Osteoblast (primary cell): ENCODE measurements around the gene HTD2. TPM values are rescaled to one million over a fixed set of nuclear protein-coding genes. Genes with fewer than 3 reads are reported as not detected.
A peak's percentile ranks its signal among the peaks of the same experiment; 100 is the strongest.

ENCODE experiments used
- DNase-seq: peaks from one replicate; pipeline ENCODE4 v3.0.0; 2011; ENCODE audit warnings: low spot score, mixed read lengths; ENCODE audit not compliant: insufficient read length; ENCODE audit errors: missing footprints
- H2AFZ ChIP-seq: 2 replicates; pipeline ENCODE4 v1.6.0; 2011; ENCODE audit warnings: mild to moderate bottlenecking, low read length
- H3K27ac ChIP-seq: 2 replicates; pipeline ENCODE4 v1.5.1; 2011; ENCODE audit warnings: mild to moderate bottlenecking, low read depth, low read length, moderate library complexity
- H3K27me3 ChIP-seq: 2 replicates; pipeline ENCODE4 v1.6.0; 2012; ENCODE audit warnings: mild to moderate bottlenecking, control low read depth, inconsistent platforms, low read length, moderate library complexity; ENCODE audit not compliant: insufficient read depth
- H3K36me3 ChIP-seq: 2 replicates; pipeline ENCODE4 v1.5.1; 2011; ENCODE audit warnings: mild to moderate bottlenecking, low read length, control low read depth, moderate library complexity; ENCODE audit not compliant: insufficient read depth
- H3K4me1 ChIP-seq: 2 replicates; pipeline ENCODE4 v1.5.1; 2011; ENCODE audit warnings: mild to moderate bottlenecking, low read length, control low read depth, moderate library complexity; ENCODE audit not compliant: insufficient read depth
- H3K4me2 ChIP-seq: 2 replicates; pipeline ENCODE4 v1.6.0; 2011; ENCODE audit warnings: mild to moderate bottlenecking, low read length; ENCODE audit not compliant: insufficient read depth
- H3K4me3 ChIP-seq: fragments of 200-600 bp; sonication (generic); 3 replicates; pipeline ENCODE4 v1.5.1; 2012; ENCODE audit warnings: mild to moderate bottlenecking, low read length, inconsistent platforms; ENCODE audit not compliant: insufficient read depth
- H3K79me2 ChIP-seq: 2 replicates; pipeline ENCODE4 v1.6.0; 2012; ENCODE audit warnings: mild to moderate bottlenecking, low read length, control low read depth, inconsistent platforms; ENCODE audit not compliant: insufficient read depth
- H3K9me3 ChIP-seq: 2 replicates; pipeline ENCODE4 v1.5.1; 2011; ENCODE audit warnings: low read depth, low read length, control low read depth
- H4K20me1 ChIP-seq: 2 replicates; pipeline ENCODE4 v1.6.0; 2012; ENCODE audit warnings: mild to moderate bottlenecking, low read length, control low read depth; ENCODE audit not compliant: insufficient read depth
- total RNA-seq: library from RNA; depleted of rRNA; stranded (reverse); fragments of >200 nt; gene quantifications from 2 replicates; pipeline ENCODE4 v1.2.3, GENCODE V29; 2012
- TF ChIP-seq, protein P1 (sequence below): IDR thresholded peaks from 2 replicates; pipeline ENCODE4 v1.5.1; 2011; ENCODE audit warnings: mild to moderate bottlenecking, low read depth, low read length, moderate library complexity; ENCODE audit errors: extremely low read depth

HTD2 gene
- total RNA-seq, 1 donor, result 6.2 TPM

DNA sequence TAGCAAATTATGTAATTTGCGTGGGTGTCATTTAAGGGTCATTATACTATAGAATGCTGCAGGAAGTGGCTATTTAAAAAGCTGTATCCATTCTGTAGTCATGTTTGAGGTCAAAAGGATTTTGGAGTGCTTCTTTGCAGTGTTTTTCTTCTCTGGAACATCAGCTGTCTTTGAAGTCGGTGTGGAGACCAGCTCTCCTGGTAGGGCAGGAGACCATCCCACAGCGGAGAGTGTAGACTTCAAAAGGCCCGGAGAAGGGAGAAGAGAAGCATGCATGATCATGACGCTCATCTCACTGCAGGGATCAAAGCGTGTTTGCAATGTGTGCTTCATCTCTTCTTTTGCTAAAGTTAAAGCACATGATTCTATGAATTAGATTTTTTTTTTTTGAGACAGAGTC lies 46.3 kb downstream of the HTD2 start:
- Histone ChIP-seq H3K4me3 (no peak overlapping the region), H3K27me3 (no peaks in the 10 kb centered on the region), H3K36me3 (peaks cover 2% of the 10 kb centered on the region), H4K20me1 (peaks cover 27% of the 10 kb centered on the region), H3K4me2 (no peak overlapping the region), H3K79me2 (peaks cover 75% of the 10 kb centered on the region), H3K27ac (no peak overlapping the region), H3K9me3 (no peaks in the 10 kb centered on the region), H3K4me1 (peaks cover 20% of the 10 kb centered on the region), H2AFZ (no peak overlapping the region)
- no peak for DNase-seq
- TF ChIP-seq, protein P1, sequence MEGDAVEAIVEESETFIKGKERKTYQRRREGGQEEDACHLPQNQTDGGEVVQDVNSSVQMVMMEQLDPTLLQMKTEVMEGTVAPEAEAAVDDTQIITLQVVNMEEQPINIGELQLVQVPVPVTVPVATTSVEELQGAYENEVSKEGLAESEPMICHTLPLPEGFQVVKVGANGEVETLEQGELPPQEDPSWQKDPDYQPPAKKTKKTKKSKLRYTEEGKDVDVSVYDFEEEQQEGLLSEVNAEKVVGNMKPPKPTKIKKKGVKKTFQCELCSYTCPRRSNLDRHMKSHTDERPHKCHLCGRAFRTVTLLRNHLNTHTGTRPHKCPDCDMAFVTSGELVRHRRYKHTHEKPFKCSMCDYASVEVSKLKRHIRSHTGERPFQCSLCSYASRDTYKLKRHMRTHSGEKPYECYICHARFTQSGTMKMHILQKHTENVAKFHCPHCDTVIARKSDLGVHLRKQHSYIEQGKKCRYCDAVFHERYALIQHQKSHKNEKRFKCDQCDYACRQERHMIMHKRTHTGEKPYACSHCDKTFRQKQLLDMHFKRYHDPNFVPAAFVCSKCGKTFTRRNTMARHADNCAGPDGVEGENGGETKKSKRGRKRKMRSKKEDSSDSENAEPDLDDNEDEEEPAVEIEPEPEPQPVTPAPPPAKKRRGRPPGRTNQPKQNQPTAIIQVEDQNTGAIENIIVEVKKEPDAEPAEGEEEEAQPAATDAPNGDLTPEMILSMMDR, result no peak

DNA sequence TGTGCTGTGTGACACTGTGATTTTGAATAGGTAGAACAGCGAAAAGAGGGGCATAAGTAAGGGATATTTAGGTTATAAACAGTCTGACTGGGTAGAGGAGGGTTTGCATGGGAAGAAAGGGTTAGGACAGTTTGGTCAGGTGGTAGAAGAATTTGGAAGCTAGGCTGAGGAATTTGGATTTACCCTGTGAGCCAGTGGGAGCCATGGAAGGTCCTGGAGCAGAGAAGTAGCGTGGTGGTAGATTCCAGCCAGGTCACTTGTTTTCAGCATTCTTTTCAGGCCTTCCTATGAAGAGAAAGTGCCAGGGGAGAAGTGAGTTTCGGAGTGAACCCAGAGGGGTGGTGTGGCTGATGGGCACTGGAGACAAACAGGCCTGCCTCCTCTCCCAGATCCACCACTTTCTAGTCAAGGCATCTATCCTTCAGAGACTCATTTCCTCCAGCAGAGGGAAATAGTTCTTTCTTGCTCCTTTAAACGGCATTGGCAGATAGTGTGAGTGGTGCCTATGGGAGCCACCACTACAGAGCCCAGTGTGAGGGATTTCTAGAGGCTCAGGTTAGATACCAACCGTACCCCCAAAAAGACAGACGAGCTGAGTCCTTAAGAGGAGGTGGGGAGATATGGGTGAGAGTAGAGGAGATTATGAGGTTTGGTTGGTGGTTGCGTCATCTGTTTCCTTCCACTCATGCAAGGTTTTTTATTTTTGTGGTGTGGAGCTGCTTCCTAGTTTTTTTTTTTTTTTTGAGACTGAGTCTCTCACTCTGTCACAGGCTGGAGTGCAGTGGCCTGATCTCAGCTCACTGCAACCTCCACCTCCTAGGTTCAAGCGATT lies 47.6 kb downstream of the HTD2 start:
- peak overlapping the region; percentile 39 for H2AFZ ChIP-seq
- no peak overlapping the region for H3K4me3 ChIP-seq
- H3K4me2 ChIP-seq, result no peak overlapping the region
- peaks cover 75% of the 10 kb centered on the region for H3K79me2 ChIP-seq
- no peak for DNase-seq
- H3K36me3 ChIP-seq, result no peaks in the 10 kb centered on the region
- H3K27me3 ChIP-seq, result no peaks in the 10 kb centered on the region
- H3K9me3 ChIP-seq, result no peaks in the 10 kb centered on the region
- no peak overlapping the region for H3K27ac ChIP-seq
- TF ChIP-seq, protein P1, result no peak
- H4K20me1 ChIP-seq, result peaks cover 31% of the 10 kb centered on the region
- peaks cover 20% of the 10 kb centered on the region for H3K4me1 ChIP-seq

DNA sequence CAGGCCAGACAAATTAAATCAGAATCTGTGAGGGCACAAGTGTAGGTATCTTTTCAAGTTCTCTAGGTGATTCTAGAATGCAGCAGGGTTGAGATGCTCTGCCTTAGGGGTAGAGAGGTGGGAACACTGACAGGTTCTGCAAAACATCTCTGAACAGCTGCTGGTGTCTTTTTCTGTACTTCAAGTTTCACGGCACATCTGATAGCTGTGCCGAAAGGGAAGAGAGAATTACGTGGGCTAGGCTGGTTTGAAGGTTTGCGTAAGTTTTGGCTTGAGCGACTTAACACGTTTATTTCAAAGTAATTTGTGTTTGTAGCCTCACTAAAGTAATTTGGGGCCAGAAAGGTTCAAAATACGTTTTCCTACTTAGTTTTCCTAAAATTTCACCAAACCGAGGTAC lies 48.9 kb downstream of the HTD2 start:
- TF ChIP-seq, protein P1, result no peak
- DNase-seq, result no peak
- Histone ChIP-seq H3K4me1 (peaks cover 17% of the 10 kb centered on the region), H3K27ac (no peak overlapping the region), H3K36me3 (no peaks in the 10 kb centered on the region), H4K20me1 (peaks cover 34% of the 10 kb centered on the region), H3K9me3 (no peaks in the 10 kb centered on the region), H3K27me3 (no peaks in the 10 kb centered on the region), H3K4me2 (no peak overlapping the region), H3K4me3 (no peak overlapping the region), H2AFZ (no peak overlapping the region), H3K79me2 (peaks cover 74% of the 10 kb centered on the region)

DNA sequence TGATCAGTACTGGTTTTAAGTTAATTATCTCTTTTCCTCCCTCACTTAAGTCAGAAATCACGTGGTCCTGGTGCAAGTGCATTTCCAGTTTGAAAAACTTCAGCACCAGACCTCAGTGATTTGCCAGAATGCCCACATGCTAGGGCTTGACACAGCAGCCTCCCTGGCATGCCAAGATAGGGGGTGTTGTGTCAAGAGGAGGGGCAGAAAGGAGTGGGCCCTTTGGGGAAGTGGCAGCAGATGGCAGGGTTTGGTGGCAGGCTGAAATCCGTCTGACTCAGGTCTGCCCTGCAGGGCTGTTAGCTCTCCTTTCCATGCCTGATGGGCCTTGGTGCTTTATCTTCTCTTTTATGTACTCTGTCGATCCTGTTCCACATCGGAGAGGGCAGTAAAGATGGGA lies 49.7 kb downstream of the HTD2 start:
- Histone ChIP-seq H3K27ac (peak overlapping the region; percentile 17), H2AFZ (no peak overlapping the region), H3K4me3 (no peak overlapping the region), H3K27me3 (no peaks in the 10 kb centered on the region), H3K79me2 (peaks cover 65% of the 10 kb centered on the region), H3K36me3 (no peaks in the 10 kb centered on the region), H3K9me3 (no peaks in the 10 kb centered on the region), H4K20me1 (peaks cover 35% of the 10 kb centered on the region), H3K4me1 (peaks cover 9% of the 10 kb centered on the region), H3K4me2 (no peak overlapping the region)
- TF ChIP-seq, protein P1, result no peak
- DNase-seq, result no peak
